Astrocyte of the spinal cord (primary cell): ENCODE measurements around the gene AHNAK2.

Source experiments
- DNase-seq: peaks from one replicate; pipeline ENCODE4 v3.0.0; 2011; ENCODE audit warnings: low read depth, low spot score
- H3K4me3 ChIP-seq: 2 replicates; pipeline ENCODE4 v1.5.1; 2011; ENCODE audit warnings: low read depth, mild to moderate bottlenecking, low read length, moderate library complexity
- CTCF ChIP-seq: IDR thresholded peaks from 2 replicates; pipeline ENCODE4 v1.5.1; 2012; ENCODE audit warnings: low read depth, mild to moderate bottlenecking, low read length, inconsistent platforms
- in situ Hi-C: cut with HindIII; loops from 2 replicates; pipeline ENCODE4 v1.10.0; 2017; ENCODE audit warnings: low sequenced_read_pairs

AHNAK2 gene

GRCh38 chr14:104889375-104889757, 88.8 kb downstream of the AHNAK2 start:
- in situ Hi-C loops, result no loop called here
- DNase-seq, result no peak
- TF ChIP-seq CTCF, result no peak
- H3K4me3 ChIP-seq, result no peak overlapping the region

- DNase-seq, result no peak
- no peak overlapping the region for H3K4me3 ChIP-seq
- in situ Hi-C loops, result no loop called here
- TF ChIP-seq CTCF, result no peak
These were observed 89.4 kb downstream of the AHNAK2 start for GRCh38 chr14:104888489-104889374.

GRCh38 chr14:104887623-104888488, 90.3 kb downstream of the AHNAK2 start:
- in situ Hi-C loops, result no loop called here

More at GRCh38 chr14:104887623-104888488, 90.3 kb downstream of the AHNAK2 start:
- TF ChIP-seq CTCF, result no peak
- no peak for DNase-seq
- no peak overlapping the region for H3K4me3 ChIP-seq
